Measurements from ENCODE around the gene MON2. TPM values are rescaled to one million over a fixed set of nuclear protein-coding genes. Genes with fewer than 3 reads are reported as not detected.

MON2 gene
- total RNA-seq, 2 donors from 2014 or later = 48.6 to 66.3 TPM

DNA sequence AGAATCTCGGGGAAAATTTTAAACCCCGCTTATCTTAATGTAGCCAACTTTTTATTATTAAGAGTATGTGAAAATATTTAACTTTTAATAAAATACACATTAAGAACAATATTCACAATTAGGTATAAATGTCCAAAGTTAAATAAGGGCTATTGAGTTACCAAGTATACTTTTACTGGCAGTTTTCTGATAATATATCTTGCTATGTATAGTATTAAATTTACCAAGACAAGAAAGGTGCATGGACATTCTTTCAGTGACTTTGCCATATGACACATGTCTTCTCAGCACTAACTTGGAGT lies 115.4 kb downstream of the MON2 start:
- no peak for DNase-seq (ENCODE audit: low spot score)
- Histone ChIP-seq H3K36me3 (no peaks in the 10 kb centered on the region), H3K27me3 (replicated peaks; ENCODE audit: insufficient read depth) (no peaks in the 10 kb centered on the region), H3K4me3 (no peak overlapping the region), H3K4me1 (replicated peaks) (no peaks in the 10 kb centered on the region), H3K9me3 (no peaks in the 10 kb centered on the region), H3K27ac (no peak overlapping the region)
- TF ChIP-seq, protein P1, sequence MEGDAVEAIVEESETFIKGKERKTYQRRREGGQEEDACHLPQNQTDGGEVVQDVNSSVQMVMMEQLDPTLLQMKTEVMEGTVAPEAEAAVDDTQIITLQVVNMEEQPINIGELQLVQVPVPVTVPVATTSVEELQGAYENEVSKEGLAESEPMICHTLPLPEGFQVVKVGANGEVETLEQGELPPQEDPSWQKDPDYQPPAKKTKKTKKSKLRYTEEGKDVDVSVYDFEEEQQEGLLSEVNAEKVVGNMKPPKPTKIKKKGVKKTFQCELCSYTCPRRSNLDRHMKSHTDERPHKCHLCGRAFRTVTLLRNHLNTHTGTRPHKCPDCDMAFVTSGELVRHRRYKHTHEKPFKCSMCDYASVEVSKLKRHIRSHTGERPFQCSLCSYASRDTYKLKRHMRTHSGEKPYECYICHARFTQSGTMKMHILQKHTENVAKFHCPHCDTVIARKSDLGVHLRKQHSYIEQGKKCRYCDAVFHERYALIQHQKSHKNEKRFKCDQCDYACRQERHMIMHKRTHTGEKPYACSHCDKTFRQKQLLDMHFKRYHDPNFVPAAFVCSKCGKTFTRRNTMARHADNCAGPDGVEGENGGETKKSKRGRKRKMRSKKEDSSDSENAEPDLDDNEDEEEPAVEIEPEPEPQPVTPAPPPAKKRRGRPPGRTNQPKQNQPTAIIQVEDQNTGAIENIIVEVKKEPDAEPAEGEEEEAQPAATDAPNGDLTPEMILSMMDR (IDR thresholded peaks at IDR 0.05) = no peak
- TF ChIP-seq POLR2A (IDR thresholded peaks at IDR 0.05) (no peak), POLR2AphosphoS5 (IDR thresholded peaks at IDR 0.05) (no peak)
- intact Hi-C loops (cut with DNase I) = loop anchor here (2.0 to 10.0 kb wide), 2 partner anchors 147 to 213 kb away; no protein-coding TSS in a partner anchor
- 8% methylated on average over 2 of the region's 2 CpGs for WGBS

DNA sequence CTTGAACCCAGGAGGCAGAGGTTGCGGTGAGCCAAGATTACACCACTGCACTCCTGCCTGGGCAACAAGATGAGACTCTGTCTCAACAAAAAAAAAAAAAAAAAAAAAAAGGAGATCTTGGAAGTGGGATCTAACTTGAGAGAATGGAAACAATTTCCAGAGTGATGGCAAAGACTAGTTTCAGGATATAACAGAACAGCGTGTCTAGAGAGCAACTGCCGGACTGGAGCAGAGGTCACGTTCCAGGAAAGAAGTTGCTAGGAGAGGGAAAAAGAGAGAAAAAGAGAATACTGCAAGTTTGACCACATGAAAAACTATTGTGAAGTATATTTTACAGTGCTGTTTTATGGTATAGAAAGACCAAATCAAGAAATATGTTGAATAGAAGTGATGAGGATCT lies 118.0 kb downstream of the MON2 start:
- H3K27me3 ChIP-seq (replicated peaks; ENCODE audit: insufficient read depth) = no peaks in the 10 kb centered on the region
- no peak overlapping the region for H3K4me3 ChIP-seq
- H3K4me1 ChIP-seq (replicated peaks) = no peaks in the 10 kb centered on the region
- intact Hi-C loops (cut with DNase I) = loop anchor here (10.0 kb wide), 1 partner anchor 150 kb away; no protein-coding TSS in a partner anchor
- DNase-seq (ENCODE audit: low spot score) = no peak
- TF ChIP-seq, protein P1 (IDR thresholded peaks at IDR 0.05) = no peak
- TF ChIP-seq POLR2A (IDR thresholded peaks at IDR 0.05) (no peak), POLR2AphosphoS5 (IDR thresholded peaks at IDR 0.05) (no peak)
- 88% methylated on average over 4 of the region's 4 CpGs for WGBS
- H3K9me3 ChIP-seq = no peaks in the 10 kb centered on the region
- no peaks in the 10 kb centered on the region for H3K36me3 ChIP-seq
- no peak overlapping the region for H3K27ac ChIP-seq

- intact Hi-C loops (cut with DNase I) = loop anchor here (10.0 kb wide), 1 partner anchor 152 kb away; no protein-coding TSS in a partner anchor
- DNase-seq (ENCODE audit: low spot score) = no peak
- H3K4me3 ChIP-seq = no peak overlapping the region
- H3K36me3 ChIP-seq = no peaks in the 10 kb centered on the region
- H3K27ac ChIP-seq = no peak overlapping the region
- H3K4me1 ChIP-seq (replicated peaks) = no peaks in the 10 kb centered on the region
- 92% methylated on average over 2 of the region's 2 CpGs for WGBS
- TF ChIP-seq, protein P1 (IDR thresholded peaks at IDR 0.05) = no peak
- no peak for TF ChIP-seq POLR2AphosphoS5 (IDR thresholded peaks at IDR 0.05)
- TF ChIP-seq POLR2A (IDR thresholded peaks at IDR 0.05) = no peak
- H3K27me3 ChIP-seq (replicated peaks; ENCODE audit: insufficient read depth) = no peaks in the 10 kb centered on the region
- H3K9me3 ChIP-seq = no peaks in the 10 kb centered on the region
These were observed 120.2 kb downstream of the MON2 start for GRCh38 chr12:62586850-62587249.

DNA sequence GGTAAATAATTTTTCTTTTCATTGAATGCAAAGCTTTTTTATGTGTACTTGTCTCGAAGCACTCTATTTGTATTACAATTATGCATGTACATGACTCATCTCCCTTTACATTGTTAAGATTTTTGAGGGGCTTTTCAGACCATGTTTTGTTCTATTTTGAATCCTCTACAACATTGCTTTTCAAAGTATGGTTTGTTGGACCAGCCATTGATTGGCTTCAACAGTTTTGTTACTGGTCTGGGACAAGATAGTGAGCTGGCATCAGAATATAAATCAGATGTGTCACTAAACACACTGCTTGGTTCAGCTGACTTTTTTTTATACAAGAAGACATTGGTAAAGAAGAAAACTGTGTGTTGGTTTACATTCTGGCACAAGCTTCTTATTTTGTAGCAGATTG lies 122.3 kb downstream of the MON2 start:
- Histone ChIP-seq H3K27ac (no peak overlapping the region), H3K36me3 (no peaks in the 10 kb centered on the region), H3K9me3 (no peaks in the 10 kb centered on the region), H3K27me3 (replicated peaks; ENCODE audit: insufficient read depth) (no peaks in the 10 kb centered on the region), H3K4me1 (replicated peaks) (no peaks in the 10 kb centered on the region), H3K4me3 (no peak overlapping the region)
- DNase-seq (ENCODE audit: low spot score) = no peak
- intact Hi-C loops (cut with DNase I) = loop anchor here (10.0 kb wide), 1 partner anchor 154 kb away; no protein-coding TSS in a partner anchor
- TF ChIP-seq POLR2AphosphoS5 (IDR thresholded peaks at IDR 0.05) (no peak), POLR2A (IDR thresholded peaks at IDR 0.05) (no peak)
- TF ChIP-seq, protein P1 (IDR thresholded peaks at IDR 0.05) = no peak
- WGBS = 88% methylated on average over 1 of the region's 1 CpG

DNA sequence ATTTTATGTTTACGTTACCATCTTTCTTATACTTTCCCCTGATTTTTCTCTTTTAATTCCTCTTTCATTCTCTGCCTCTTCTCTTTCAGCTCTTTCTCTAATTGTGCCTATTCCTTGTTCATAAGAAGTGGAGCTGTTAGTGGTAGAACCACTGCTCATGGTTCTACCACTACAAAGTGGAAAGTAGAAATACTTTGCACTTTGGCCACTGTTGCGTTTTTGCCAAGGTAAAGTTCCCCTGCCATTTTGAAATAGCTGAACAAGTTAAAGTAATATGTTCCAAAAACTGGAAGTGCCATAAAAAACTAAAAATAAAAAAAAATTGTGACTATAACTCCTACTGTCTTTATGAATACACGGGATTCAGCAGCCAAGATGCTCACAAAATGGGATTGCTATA lies 130.6 kb downstream of the MON2 start:
- H3K9me3 ChIP-seq = no peaks in the 10 kb centered on the region
- WGBS = 95% methylated on average over 3 of the region's 3 CpGs
- no peak overlapping the region for H3K27ac ChIP-seq
- no peak for DNase-seq (ENCODE audit: low spot score)
- intact Hi-C loops (cut with DNase I) = no loop called here
- H3K36me3 ChIP-seq = no peaks in the 10 kb centered on the region
- H3K4me1 ChIP-seq (replicated peaks) = no peaks in the 10 kb centered on the region
- no peaks in the 10 kb centered on the region for H3K27me3 ChIP-seq (replicated peaks; ENCODE audit: insufficient read depth)
- TF ChIP-seq, protein P1 (IDR thresholded peaks at IDR 0.05) = no peak
- TF ChIP-seq POLR2A (IDR thresholded peaks at IDR 0.05) (no peak), POLR2AphosphoS5 (IDR thresholded peaks at IDR 0.05) (no peak)
- no peak overlapping the region for H3K4me3 ChIP-seq
